Measurements from ENCODE around the gene SMURF1.
"Not testable (repeated sequence)": the region's sequence is repeated elsewhere in the genome, so short reads cannot be mapped to it uniquely, and the experiment has no call there.

Gene SMURF1

DNA sequence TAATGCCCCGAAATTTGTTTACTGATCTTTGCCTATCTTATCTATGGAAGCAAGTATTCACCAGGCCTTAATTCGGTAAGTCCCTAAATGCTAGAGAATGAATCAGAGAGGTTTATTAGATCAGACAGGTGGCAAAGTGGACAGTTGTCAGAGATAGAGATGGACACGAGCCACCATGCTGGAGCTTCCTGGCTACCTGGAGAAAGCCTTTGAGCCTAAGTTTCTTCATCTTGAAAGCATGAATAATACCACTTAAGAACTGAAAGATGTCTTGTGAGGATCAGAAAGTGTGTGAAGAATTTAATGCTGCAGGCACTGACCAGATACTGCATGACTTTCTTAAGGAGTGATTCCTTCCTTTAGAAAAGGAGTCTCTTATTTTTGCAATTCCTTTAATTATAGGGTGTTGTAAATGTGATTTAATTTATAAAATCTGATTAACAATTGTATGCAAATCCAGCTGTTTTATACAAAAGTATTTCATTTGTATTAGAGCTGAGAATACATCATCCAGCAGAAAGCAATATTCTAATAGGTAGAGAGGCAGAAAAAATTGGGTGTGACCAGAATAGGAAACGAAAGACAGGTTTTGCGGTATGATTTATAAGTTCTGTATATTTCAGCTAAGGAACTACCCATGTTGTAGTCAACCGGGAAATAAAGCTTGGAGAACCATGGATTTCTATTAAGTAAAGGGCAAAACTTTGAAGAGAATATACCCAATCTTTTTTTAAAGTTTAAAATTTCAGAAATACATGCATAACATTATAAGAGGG is 82.7 kb downstream of the SMURF1 start:
- DNase-seq (ENCODE audit: insufficient read length, low spot score) (no peak), FAIRE-seq (no peak)

DNA sequence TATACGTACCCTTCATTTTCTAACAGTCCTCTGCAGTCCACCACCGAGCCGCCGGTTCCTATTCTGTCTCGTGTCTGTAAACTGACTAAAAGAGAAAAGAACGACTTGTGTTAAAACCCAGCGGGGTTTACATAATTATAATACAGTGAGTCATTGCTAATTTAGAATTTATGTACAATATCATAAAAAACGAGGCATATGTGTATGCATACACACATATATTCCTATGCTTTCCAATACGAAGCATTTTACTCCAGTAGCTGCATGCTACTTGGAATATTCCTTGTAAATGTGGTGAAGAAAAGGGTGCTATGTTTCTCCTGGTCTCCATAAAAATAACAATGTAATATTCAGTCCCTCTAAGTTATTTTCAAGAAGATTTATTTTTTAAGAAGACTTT is 89.1 kb downstream of the SMURF1 start:
- DNase-seq (ENCODE audit: insufficient read length, low spot score) (no peak), FAIRE-seq (no peak)

DNA sequence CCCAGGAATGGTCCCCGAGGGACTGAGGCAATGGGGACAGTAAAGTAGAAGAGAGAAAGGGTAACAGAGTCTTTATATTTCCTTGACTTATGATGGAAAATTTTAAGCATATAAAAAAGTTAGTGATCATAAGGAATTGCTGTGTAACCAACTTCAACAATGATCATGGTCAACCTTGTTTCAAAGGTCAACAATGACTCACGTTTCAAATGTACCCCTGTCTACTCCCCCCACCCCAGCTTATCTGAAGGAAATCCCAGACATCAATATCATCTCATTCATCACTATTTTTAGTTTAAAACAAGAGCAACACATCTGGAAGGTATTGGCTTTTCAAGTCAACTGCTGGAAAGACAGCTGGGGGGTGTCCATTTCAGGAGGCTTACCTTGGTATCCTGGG is 92.9 kb downstream of the SMURF1 start:
- no peak for DNase-seq (ENCODE audit: insufficient read length, low spot score)

GRCh38 chr7:99047526-99048077 is 96.3 kb downstream of the SMURF1 start:
- DNase-seq (ENCODE audit: insufficient read length, low spot score) (no peak), FAIRE-seq (no peak)

More for the DNA sequence above, 92.9 kb downstream of the SMURF1 start:
- no peak for FAIRE-seq

DNA sequence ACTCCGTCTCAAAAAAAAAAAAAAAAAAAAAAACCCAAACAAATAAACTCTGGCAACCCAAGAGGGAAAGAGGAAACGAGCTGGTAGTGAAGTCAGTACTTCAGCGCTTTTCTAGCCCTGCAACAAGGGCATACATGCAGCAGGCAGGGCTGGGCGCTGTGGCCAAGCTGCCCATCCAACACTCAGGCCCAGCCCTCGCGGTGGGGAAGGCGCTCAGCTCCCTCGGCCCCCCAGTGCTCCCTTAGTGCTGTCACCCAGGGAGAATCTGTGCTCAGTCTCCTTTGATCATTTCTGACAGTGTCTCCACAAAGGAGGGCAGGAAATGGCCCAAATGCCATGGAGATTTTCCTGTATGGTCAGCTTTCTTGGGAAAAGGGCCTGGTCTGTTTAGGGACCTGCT is 97.2 kb downstream of the SMURF1 start:
- FAIRE-seq: no peak
- no peak for DNase-seq (ENCODE audit: insufficient read length, low spot score)

DNA sequence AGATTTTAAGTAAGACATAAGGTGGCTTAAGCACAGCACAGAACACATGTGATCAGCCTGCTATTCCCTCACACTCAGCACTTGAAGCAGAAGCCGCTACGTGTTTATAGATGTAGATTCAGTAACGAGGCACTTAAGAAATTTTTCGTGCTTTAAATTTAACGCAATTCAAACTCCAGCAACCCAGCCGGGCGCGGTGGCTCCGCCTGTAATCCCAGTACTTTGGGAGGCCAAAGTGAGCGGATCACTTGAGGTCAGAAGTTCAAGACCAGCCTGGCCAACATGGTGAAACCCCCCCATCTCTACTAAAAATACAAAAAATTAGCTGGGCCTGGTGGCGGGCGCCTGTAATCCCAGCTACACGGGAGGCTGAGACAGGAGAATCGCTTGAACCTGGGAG is 97.6 kb downstream of the SMURF1 start:
- FAIRE-seq; DNase-seq (ENCODE audit: insufficient read length, low spot score): not testable (repeated sequence)

GRCh38 chr7:99044858-99045257 is 99.0 kb downstream of the SMURF1 start:
- not testable (repeated sequence) for FAIRE-seq

DNA sequence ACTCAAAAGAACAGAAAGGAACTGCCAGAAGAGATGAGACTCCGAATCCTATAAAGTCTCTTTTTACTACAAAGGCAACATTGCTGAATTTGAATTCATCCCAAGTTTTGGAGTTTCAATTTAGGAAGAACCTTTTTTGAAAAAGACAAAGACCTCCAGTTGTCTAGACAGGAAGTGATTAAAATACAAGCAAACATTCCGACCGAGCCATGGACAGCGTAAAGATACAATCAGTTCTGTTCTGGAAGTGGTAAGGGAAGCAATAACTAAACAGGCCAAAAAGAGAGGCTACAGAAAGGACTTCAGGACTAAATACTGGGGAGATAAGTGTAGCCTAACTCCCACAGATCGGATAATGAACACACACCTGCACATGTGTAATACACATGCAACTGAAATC is 101.0 kb downstream of the SMURF1 start:
- FAIRE-seq (no peak), DNase-seq (ENCODE audit: insufficient read length, low spot score) (no peak)

More at GRCh38 chr7:99044858-99045257, 99.0 kb downstream of the SMURF1 start:
- not testable (repeated sequence) for DNase-seq (ENCODE audit: insufficient read length, low spot score)

DNA sequence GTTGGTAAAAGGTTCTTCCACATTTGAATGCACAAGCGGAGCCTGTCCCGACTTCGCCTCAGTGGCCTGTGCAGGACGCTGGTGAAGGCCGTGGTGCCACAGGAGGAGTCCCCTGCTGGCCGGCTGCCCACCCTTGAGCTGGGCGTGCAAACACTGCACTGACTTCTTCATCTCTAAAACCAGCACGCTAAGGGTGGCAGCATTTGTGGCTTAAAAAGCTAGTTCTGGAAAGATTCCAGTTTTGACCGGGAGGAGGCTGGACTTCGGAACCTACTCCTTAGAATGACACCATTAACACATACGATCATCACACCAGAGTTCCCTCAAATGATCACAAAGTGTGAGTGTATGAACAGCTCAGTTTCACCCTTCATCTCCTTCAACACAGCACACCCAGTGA is 102.4 kb downstream of the SMURF1 start:
- DNase-seq (ENCODE audit: insufficient read length, low spot score) (no peak), FAIRE-seq (no peak)

DNA sequence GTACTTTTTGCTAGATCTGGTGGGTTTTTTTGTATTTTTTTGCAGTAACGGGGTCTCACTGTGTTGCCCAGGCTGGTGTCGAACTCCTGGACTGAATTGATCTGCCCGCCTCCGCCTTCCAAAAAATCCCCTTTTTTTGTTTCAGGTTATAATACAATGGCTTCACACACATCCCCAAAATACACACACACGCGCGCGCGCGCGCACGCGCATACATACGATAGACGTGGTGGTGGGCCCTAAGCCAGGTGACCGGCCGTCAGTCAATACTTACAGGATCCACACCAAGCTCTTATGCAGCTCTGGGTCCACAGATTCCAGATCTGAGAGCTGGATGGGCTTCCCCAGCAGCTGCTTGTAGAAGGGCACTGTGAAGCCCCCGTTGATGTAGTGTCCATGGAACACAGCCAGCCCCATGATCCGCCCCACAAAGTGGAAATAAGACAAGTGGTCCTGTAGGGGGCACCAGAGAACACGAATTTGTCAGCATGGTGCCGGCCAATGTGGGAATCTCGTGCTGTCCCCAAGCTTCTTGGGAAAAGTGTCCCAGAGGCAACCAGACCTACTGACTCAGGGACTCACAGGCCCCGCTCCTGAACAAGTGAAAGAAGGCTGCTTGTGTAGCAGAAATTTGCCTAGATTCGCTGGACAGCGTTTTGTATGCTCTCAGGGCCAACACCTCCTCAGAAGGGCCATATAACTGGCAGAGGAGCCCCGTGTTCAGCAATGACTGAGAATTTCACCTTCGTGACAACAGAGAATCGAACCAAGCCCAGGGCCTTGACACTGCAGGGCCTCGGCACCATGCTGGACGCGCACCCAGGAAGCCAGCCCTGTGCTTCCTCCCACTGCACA is 103.6 kb downstream of the SMURF1 start:
- FAIRE-seq (no peak), DNase-seq (ENCODE audit: insufficient read length, low spot score) (peak; percentile 81)

DNA sequence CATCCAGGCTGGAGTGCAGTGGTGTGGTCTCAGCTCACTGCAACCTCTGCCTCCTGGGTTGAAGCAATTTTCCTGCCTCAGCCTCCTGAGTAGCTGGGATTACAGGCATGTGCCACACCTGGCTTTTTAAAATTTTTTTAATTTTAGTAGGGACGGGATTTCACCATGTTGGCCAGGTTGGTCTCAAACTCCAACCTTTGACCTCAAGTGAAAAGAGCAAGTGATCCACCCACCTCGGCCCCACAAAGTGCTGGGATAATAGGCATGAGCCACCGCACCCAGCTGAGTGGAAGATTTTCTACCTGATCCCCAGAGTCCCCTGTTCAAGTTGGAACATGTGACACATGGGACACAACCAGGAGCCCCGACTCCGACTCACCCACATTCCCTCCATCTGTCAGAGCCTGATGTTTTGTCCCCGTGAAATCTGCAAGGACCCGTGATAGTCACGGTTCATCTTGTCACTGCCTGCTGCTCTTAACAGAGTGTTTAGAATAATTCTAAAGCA is 104.5 kb downstream of the SMURF1 start:
- DNase-seq (ENCODE audit: insufficient read length, low spot score) (no peak), FAIRE-seq (no peak)

- DNase-seq (ENCODE audit: insufficient read length, low spot score) (no peak), FAIRE-seq (no peak)
Observed at GRCh38 chr7:99038086-99038855, 105.6 kb downstream of the SMURF1 start.

DNA sequence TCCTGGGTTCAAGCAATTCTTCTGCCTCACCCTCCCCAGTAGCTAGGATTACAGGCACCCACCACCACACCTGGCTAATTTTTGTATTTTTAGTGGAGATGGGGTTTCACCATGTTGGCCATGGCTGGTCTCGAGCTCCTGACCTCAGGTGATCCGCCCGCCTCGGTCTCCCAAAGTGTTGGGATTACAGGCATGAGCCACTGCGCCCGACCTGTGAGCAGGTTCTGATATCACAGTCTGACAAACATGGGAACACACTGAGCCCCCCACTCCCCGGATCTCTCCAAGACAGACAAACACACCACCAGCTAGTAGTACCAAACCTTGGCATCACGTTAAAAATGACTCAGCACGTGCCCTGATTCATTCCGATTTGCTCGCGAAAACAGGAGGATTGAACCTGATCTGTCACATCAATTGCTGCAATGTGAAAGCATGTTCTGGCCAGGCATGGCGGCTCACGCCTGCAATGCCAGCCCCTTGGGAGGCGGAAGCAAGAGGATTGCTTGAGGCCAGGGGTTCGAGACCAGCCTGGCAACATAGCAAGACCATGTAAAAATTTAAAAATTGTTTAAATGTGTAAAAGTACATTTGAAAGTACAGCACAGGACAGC is 106.5 kb downstream of the SMURF1 start:
- DNase-seq (ENCODE audit: insufficient read length, low spot score): no peak
- FAIRE-seq: no peak

DNA sequence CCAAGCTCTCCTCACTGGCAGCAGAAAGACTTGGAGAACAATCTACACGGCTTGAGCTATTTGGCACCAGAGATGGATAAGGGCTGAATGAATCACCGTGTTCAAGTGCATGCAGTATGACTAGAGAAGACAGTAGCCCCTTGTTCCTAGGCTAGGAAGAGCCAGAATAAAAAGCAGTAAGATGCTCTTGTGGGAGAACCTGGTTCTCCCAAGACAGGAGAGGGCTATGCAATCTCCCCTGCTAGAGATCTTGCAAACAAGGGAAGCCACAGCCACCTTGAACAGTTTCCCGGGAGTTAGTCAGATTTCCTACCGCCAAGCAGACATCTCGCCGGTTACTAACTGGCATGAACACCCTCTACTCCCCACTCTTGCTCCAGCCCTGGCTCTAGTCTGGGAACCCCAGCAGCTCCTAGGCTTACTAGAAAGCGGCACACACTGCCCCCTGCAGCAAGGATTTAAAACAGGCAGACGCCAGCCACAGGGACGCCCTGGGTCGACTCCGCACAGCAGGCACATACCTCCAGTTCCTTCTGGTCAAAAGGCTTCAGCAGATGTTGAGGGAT is 107.3 kb downstream of the SMURF1 start:
- FAIRE-seq (no peak), DNase-seq (ENCODE audit: insufficient read length, low spot score) (no peak)

GRCh38 chr7:99035723-99036545 is 108.0 kb downstream of the SMURF1 start:
- DNase-seq (ENCODE audit: insufficient read length, low spot score) (no peak), FAIRE-seq (no peak)

DNA sequence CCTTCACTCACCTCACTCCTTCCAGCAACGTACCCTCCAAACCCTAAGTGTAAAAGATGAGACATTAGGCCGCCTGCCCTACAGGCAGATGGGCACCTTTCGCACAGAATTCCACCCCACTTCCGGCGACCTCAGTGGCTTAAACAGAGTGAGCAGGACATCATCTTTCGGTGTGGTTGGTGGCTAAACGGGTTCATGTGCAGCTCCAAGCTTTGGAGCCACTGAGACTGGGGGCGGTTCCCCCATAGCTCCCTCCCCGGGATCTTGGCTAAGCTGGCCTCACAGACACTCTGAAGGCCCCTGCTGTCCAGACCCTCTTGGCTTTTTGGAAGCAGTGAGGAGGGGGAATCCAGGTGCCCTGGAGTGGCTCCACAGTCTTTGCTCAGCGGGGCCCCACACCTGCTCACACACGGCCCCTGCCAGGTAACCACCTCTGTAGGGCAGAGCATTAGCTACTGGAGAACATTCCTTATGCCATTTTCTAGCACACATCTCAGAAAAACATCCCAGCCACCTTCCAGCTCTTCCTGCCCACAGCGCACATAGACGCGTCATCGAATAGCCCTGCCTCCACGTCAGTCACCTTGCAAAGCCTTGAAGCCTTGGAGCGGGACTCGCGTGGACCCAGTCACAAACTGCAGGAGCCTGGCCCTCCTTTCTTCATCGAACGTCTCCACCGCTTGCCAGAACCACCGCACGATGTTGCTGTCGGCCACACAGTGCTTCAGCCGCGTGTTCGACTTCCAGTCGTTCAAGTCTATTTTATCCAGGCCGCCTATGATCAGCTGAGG is 108.8 kb downstream of the SMURF1 start:
- DNase-seq (ENCODE audit: insufficient read length, low spot score) (no peak), FAIRE-seq (no peak)

DNA sequence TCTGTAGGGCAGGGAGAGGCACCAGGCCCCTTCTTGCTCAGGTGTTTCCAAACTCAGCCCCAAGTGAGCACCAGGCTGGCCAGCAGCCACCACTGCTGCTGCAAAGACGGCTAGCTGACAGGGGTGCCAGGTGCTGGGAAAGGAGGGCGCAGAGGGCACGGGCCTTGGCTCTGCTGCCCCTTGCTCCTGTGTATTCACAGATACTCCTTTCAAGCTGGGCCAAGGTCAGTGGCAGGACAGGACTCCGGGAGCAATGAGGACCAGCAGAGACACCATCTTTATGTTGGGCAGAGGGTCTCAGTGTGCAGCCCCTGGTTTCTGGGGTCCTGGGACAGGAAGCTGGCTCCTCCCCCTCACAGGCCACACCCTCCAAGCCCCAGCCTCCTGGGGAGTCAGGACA is 110.1 kb downstream of the SMURF1 start:
- FAIRE-seq: no peak
- DNase-seq (ENCODE audit: insufficient read length, low spot score): no peak

DNA sequence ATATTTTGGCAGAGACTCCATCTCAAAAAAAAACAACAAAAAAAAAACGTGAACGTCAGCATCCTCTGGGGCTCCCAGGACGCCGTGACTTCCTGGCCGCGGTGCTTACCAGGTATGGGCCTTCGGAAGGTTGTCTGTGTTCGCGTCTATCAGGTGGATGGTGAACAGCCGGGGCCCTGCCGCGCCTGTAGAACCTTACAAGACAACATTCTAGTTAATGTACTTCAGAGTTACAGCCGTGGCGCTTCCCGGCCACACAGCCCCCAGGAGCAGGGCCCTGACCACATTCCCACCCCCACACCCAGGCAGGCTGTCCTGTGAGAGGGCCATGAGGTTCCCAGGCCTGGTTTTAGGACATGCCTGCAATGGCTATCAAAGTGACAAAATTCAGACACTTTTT is 111.0 kb downstream of the SMURF1 start:
- DNase-seq (ENCODE audit: insufficient read length, low spot score) (no peak), FAIRE-seq (no peak)

All from HTR-8/SVneo (cell line).